Fibroblast of skin of left quadriceps (primary cell): Measurements from ENCODE around the gene FOXN3.

Source experiments
- DNase-seq, 2 experiments: peaks; one replicate each; pipeline ENCODE4 v3.0.0-alpha.2; 2013; ENCODE audit warnings: low read depth in 2 of 2

FOXN3 gene

GRCh38 chr14:89384023-89384422 lies 33.0 kb downstream of the FOXN3 start:
- DNase-seq, result no peak

- no peak for DNase-seq
These were observed 33.9 kb downstream of the FOXN3 start for GRCh38 chr14:89382901-89383845.

- DNase-seq, result no peak
These were observed 34.5 kb downstream of the FOXN3 start for GRCh38 chr14:89382487-89382886.

GRCh38 chr14:89379891-89380820 lies 36.9 kb downstream of the FOXN3 start:
- no peak for DNase-seq

GRCh38 chr14:89379006-89379405 lies 38.0 kb downstream of the FOXN3 start:
- DNase-seq, result no peak

GRCh38 chr14:89378119-89378518 lies 38.9 kb downstream of the FOXN3 start:
- no peak for DNase-seq

GRCh38 chr14:89377544-89377943 lies 39.5 kb downstream of the FOXN3 start:
- DNase-seq, result no peak

GRCh38 chr14:89374908-89375307 lies 42.1 kb downstream of the FOXN3 start:
- no peak for DNase-seq

GRCh38 chr14:89373185-89373584 lies 43.8 kb downstream of the FOXN3 start:
- no peak for DNase-seq

GRCh38 chr14:89372512-89372883 lies 44.5 kb downstream of the FOXN3 start:
- no peak for DNase-seq

GRCh38 chr14:89371585-89372511 lies 45.2 kb downstream of the FOXN3 start:
- no peak for DNase-seq

GRCh38 chr14:89370781-89371180 lies 46.3 kb downstream of the FOXN3 start:
- DNase-seq, result no peak

GRCh38 chr14:89370381-89370780 lies 46.7 kb downstream of the FOXN3 start:
- DNase-seq, result no peak

GRCh38 chr14:89369656-89370055 lies 47.4 kb downstream of the FOXN3 start:
- DNase-seq, result no peak

- DNase-seq, result no peak
These were observed 48.2 kb downstream of the FOXN3 start for GRCh38 chr14:89368490-89369477.

GRCh38 chr14:89367779-89368120 lies 49.3 kb downstream of the FOXN3 start:
- no peak for DNase-seq

GRCh38 chr14:89366864-89367778 lies 49.9 kb downstream of the FOXN3 start:
- DNase-seq, result no peak

GRCh38 chr14:89365061-89365801 lies 51.8 kb downstream of the FOXN3 start:
- DNase-seq, result no peak

- no peak for DNase-seq
These were observed 52.7 kb downstream of the FOXN3 start for GRCh38 chr14:89364316-89364715.
